SU-DHL-6 (cell line): Measurements from ENCODE around the gene MMGT1.

ENCODE experiments used
- CTCF ChIP-seq: fragments of 200-600 bp; sonication (generic); IDR thresholded peaks from one replicate; pipeline ENCODE4 v1.5.1; 2017; ENCODE audit warnings: antibody characterized with exemption, mild to moderate bottlenecking, low read length, moderate library complexity; ENCODE audit not compliant: insufficient read depth, poor library complexity, severe bottlenecking
- EZH2phosphoT487 ChIP-seq: fragments of 200-600 bp; sonication (generic), shearing (Covaris generic); conservative IDR thresholded peaks from 2 replicates; pipeline ENCODE4 v1.6.1; 2018; ENCODE audit warnings: mild to moderate bottlenecking, antibody characterized with exemption, low read length, moderate library complexity, mixed read lengths

- TF ChIP-seq CTCF (no peak), EZH2phosphoT487 (no peak)
These were observed 3.8 kb upstream of the MMGT1 start for GRCh38 chrX:135977611-135978010.
